H1 (cell line): ENCODE data around the gene ASCC3. TPM values are rescaled to one million over a fixed set of nuclear protein-coding genes. Genes with fewer than 3 reads are reported as not detected.

ENCODE experiments used
- CTCF ChIA-PET: fragments of 300-600 bp; sonication (Branson Sonifier 250); formaldehyde crosslinking; loops from one replicate; lab custom pipeline; 2021; ENCODE audit not compliant: partially characterized antibody; lab: Charles Lee
- POLR2A ChIA-PET: fragments of 300-600 bp; sonication (Branson Sonifier 250); formaldehyde crosslinking; loops from one replicate; lab custom pipeline; 2021; ENCODE audit warnings: inconsistent platforms; ENCODE audit not compliant: partially characterized antibody; lab: Charles Lee
- DNase-seq, 2 experiments: peaks; one replicate each; pipeline versions ENCODE4 v3.0.0 to v3.0.0-alpha.2; 2010 to 2022; ENCODE audit warnings: low spot score in 2 of 2, low read depth in 1 of 2, mixed read lengths in 1 of 2
- FAIRE-seq: peaks from 2 replicates; lab custom pipeline; 2011; peaks lifted over from hg19 to GRCh38; lab: Jason Lieb, UNC
- H2AFZ ChIP-seq: 2 replicates; pipeline ENCODE4 v1.8.1; 2012; ENCODE audit warnings: low read length, inconsistent platforms
- H2AK5ac ChIP-seq: 2 replicates; pipeline ENCODE4 v1.6.1; 2013; ENCODE audit warnings: low read depth, low read length
- H2BK120ac ChIP-seq: replicated peaks from 2 replicates; pipeline ENCODE3; 2013; ENCODE audit warnings: low read depth, low read length, inconsistent platforms
- H2BK12ac ChIP-seq: 2 replicates; pipeline ENCODE4 v1.6.1; 2013; ENCODE audit warnings: low read depth, low read length
- H2BK15ac ChIP-seq: 2 replicates; pipeline ENCODE4 v1.6.1; 2013; ENCODE audit warnings: low read length
- H2BK20ac ChIP-seq: 2 replicates; pipeline ENCODE4 v1.6.1; 2013; ENCODE audit warnings: low read length
- H2BK5ac ChIP-seq: 2 replicates; pipeline ENCODE4 v1.6.1; 2013; ENCODE audit warnings: low read depth, low read length
- H3K14ac ChIP-seq: 2 replicates; pipeline ENCODE4 v1.6.1; 2013; ENCODE audit warnings: inconsistent platforms; ENCODE audit not compliant: insufficient read length
- H3K18ac ChIP-seq: 2 replicates; pipeline ENCODE4 v1.6.1; 2013; ENCODE audit warnings: low read length; ENCODE audit errors: extremely low read depth
- H3K23ac ChIP-seq: 2 replicates; pipeline ENCODE4 v1.6.1; 2013; ENCODE audit warnings: inconsistent platforms; ENCODE audit not compliant: insufficient read length
- H3K23me2 ChIP-seq: 2 replicates; pipeline ENCODE4 v1.6.1; 2013; ENCODE audit warnings: low read depth, low read length
- H3K27ac ChIP-seq: 2 replicates; pipeline ENCODE4 v1.6.1; 2011; ENCODE audit warnings: low read depth, low read length, inconsistent platforms
- H3K27me3 ChIP-seq, 4 experiments: replicated peaks in 1 of 4; 1 replicate in 1 of 4; 2 replicates in 3 of 4; pipeline versions ENCODE4 v1.6.1 to v1.8.1; 2011 to 2013; ENCODE audit warnings: low read length in 3 of 4, mild to moderate bottlenecking in 3 of 4, inconsistent platforms in 2 of 4, mixed read lengths in 2 of 4, moderate library complexity in 1 of 4; ENCODE audit not compliant: control insufficient read depth in 3 of 4, insufficient read depth in 3 of 4; ENCODE audit errors: extremely low read depth in 1 of 4
- H3K36me3 ChIP-seq, 4 experiments: 2 replicates each; pipeline versions ENCODE4 v1.6.1 to v1.8.1; 2011 to 2013; ENCODE audit warnings: mild to moderate bottlenecking in 4 of 4, low read length in 3 of 4, moderate library complexity in 2 of 4, control low read depth in 1 of 4, inconsistent platforms in 1 of 4; ENCODE audit not compliant: insufficient read depth in 4 of 4, control insufficient read depth in 2 of 4
- H3K4ac ChIP-seq: replicated peaks from 2 replicates; pipeline ENCODE3; 2013; ENCODE audit warnings: low read length, low read depth, mixed read lengths, inconsistent platforms; ENCODE audit not compliant: insufficient read length
- H3K4me1 ChIP-seq, 4 experiments: replicated peaks in 1 of 4; 1 replicate in 1 of 4; 2 replicates in 3 of 4; pipeline versions ENCODE4 v1.6.1 to v1.8.1; 2011 to 2013; ENCODE audit warnings: low read length in 3 of 4, inconsistent platforms in 2 of 4, mixed read lengths in 1 of 4; ENCODE audit not compliant: insufficient read depth in 4 of 4, control insufficient read depth in 3 of 4
- H3K4me2 ChIP-seq, 2 experiments: 2 replicates each; pipeline versions ENCODE4 v1.6.1 to v1.8.1; 2011 to 2013; ENCODE audit warnings: low read depth in 2 of 2, low read length in 2 of 2, control low read depth in 1 of 2, inconsistent platforms in 1 of 2, mild to moderate bottlenecking in 1 of 2; ENCODE audit not compliant: insufficient read depth in 1 of 2
- H3K4me3 ChIP-seq, 4 experiments: fragments of 200-600, 300-600 bp in 1 of 4; sonication (generic), shearing (Covaris generic), sonication (Bioruptor Twin) in 1 of 4; 2 replicates each; pipeline versions ENCODE4 v1.5.1 to v1.8.1; 2011 to 2016; ENCODE audit warnings: low read length in 4 of 4, low read depth in 3 of 4, control low read depth in 2 of 4, inconsistent platforms in 2 of 4, mild to moderate bottlenecking in 2 of 4, mixed read lengths in 1 of 4, moderate library complexity in 1 of 4; ENCODE audit not compliant: insufficient read depth in 2 of 4; ENCODE audit errors: extremely low read depth in 1 of 4
- H3K56ac ChIP-seq: replicated peaks from 2 replicates; pipeline ENCODE3; 2013; ENCODE audit warnings: low read depth, mild to moderate bottlenecking, mixed read lengths, low read length, inconsistent platforms; ENCODE audit not compliant: insufficient read length
- H3K79me1 ChIP-seq: 2 replicates; pipeline ENCODE4 v1.6.1; 2013; ENCODE audit warnings: low read depth, low read length, control low read depth
- H3K79me2 ChIP-seq, 2 experiments: 2 replicates each; pipeline versions ENCODE4 v1.6.1 to v1.8.1; 2012 to 2013; ENCODE audit warnings: low read length in 2 of 2, mild to moderate bottlenecking in 2 of 2, inconsistent platforms in 1 of 2; ENCODE audit not compliant: insufficient read depth in 2 of 2, control insufficient read depth in 1 of 2
- H3K9ac ChIP-seq, 4 experiments: replicated peaks in 1 of 4; 1 replicate in 1 of 4; 2 replicates in 3 of 4; pipeline versions ENCODE4 v1.6.1 to v1.8.1; 2011 to 2013; ENCODE audit warnings: low read depth in 3 of 4, low read length in 3 of 4, control low read depth in 2 of 4, mild to moderate bottlenecking in 2 of 4, moderate library complexity in 2 of 4, inconsistent platforms in 1 of 4; ENCODE audit errors: extremely low read depth in 1 of 4
- H3K9me3 ChIP-seq, 2 experiments: 2 replicates each; pipeline versions ENCODE4 v1.6.1 to v1.8.1; 2012 to 2013; ENCODE audit warnings: mild to moderate bottlenecking in 2 of 2, moderate library complexity in 2 of 2, control low read depth in 1 of 2, inconsistent platforms in 1 of 2, low read depth in 1 of 2, low read length in 1 of 2, mixed read lengths in 1 of 2; ENCODE audit not compliant: insufficient read depth in 2 of 2
- H4K20me1 ChIP-seq, 2 experiments: replicated peaks in 1 of 2; 2 replicates each; pipeline versions ENCODE3 to v1.8.1; 2011 to 2013; ENCODE audit warnings: inconsistent platforms in 2 of 2, low read length in 2 of 2, mild to moderate bottlenecking in 1 of 2; ENCODE audit not compliant: insufficient read depth in 2 of 2, control insufficient read depth in 1 of 2
- H4K5ac ChIP-seq: 2 replicates; pipeline ENCODE4 v1.6.1; 2013; ENCODE audit warnings: low read length, low read depth, mixed read lengths, inconsistent platforms; ENCODE audit not compliant: insufficient read length
- H4K8ac ChIP-seq: 2 replicates; pipeline ENCODE4 v1.8.0; 2013; ENCODE audit warnings: mild to moderate bottlenecking, moderate library complexity, low read length, inconsistent platforms; ENCODE audit not compliant: insufficient read depth; ENCODE audit errors: extremely low read depth
- H4K91ac ChIP-seq: replicated peaks from 2 replicates; pipeline ENCODE3; 2013; ENCODE audit warnings: low read length, mixed read lengths, inconsistent platforms; ENCODE audit not compliant: insufficient read length
- BACH1 ChIP-seq: IDR thresholded peaks from 2 replicates; pipeline ENCODE4 v1.6.1; 2012; ENCODE audit warnings: low read length, improper control_type of control experiment
- BRCA1 ChIP-seq: IDR thresholded peaks from 2 replicates; pipeline ENCODE4 v1.6.1; 2012; ENCODE audit warnings: low read depth, low read length, improper control_type of control experiment
- CTBP2 ChIP-seq: IDR thresholded peaks from 2 replicates; pipeline ENCODE4 v1.7.0; 2011; ENCODE audit warnings: borderline replicate concordance, mild to moderate bottlenecking, moderate library complexity, mixed read lengths, low read length; ENCODE audit not compliant: insufficient read depth, insufficient read length
- EGR1 ChIP-seq: IDR thresholded peaks from 2 replicates; pipeline ENCODE4 v1.6.1; 2011; ENCODE audit warnings: low read depth, low read length, borderline replicate concordance
- GABPA ChIP-seq: IDR thresholded peaks from 2 replicates; pipeline ENCODE4 v1.6.1; 2011; ENCODE audit warnings: mild to moderate bottlenecking, low read length, moderate library complexity, borderline replicate concordance; ENCODE audit not compliant: insufficient read depth
- GTF2F1 ChIP-seq: IDR thresholded peaks from 2 replicates; pipeline ENCODE4 v1.6.1; 2012; ENCODE audit warnings: low read depth, low read length, improper control_type of control experiment, borderline replicate concordance
- KDM5A ChIP-seq: fragments of 200-600 bp; IDR thresholded peaks from 2 replicates; pipeline ENCODE4 v1.7.1; 2012; ENCODE audit warnings: mild to moderate bottlenecking, low read length, inconsistent platforms, mixed read lengths
- NANOG ChIP-seq: IDR thresholded peaks from 2 replicates; pipeline ENCODE4 v1.6.1; 2011; ENCODE audit warnings: low read length, low read depth, mild to moderate bottlenecking, inconsistent platforms; ENCODE audit not compliant: insufficient read depth, poor library complexity, severe bottlenecking
- PHF8 ChIP-seq: fragments of 200-600 bp; sonication (generic); conservative IDR thresholded peaks from 2 replicates; pipeline ENCODE4 v1.7.1; 2012; ENCODE audit warnings: low read depth, mild to moderate bottlenecking, inconsistent platforms, low read length, moderate library complexity
- POLR2AphosphoS5 ChIP-seq: IDR thresholded peaks from 2 replicates; pipeline ENCODE4 v1.6.1; 2011; ENCODE audit warnings: low read depth, low read length
- RFX5 ChIP-seq: IDR thresholded peaks from 2 replicates; pipeline ENCODE4 v1.6.1; 2011; ENCODE audit warnings: low read depth, low read length, improper control_type of control experiment, borderline replicate concordance
- SP2 ChIP-seq: IDR thresholded peaks from 2 replicates; pipeline ENCODE4 v1.6.1; 2012; ENCODE audit warnings: mild to moderate bottlenecking, low read length, inconsistent platforms
- WGBS, 2 experiments: shearing (Covaris generic) in 1 of 2; methylation state at CpG; one replicate each; pipeline versions ENCODE4 v1.1.6 to v1.1.7; 2013 to 2015; ENCODE audit warnings: low lambda C conversion rate in 2 of 2, mixed read lengths in 2 of 2, inconsistent platforms in 1 of 2, low coverage in 1 of 2, missing lambda C conversion rate in 1 of 2; ENCODE audit not compliant: insufficient replicate concordance in 2 of 2, insufficient coverage in 1 of 2, insufficient read length in 1 of 2; ENCODE audit errors: extremely low coverage in 1 of 2, missing lambda C conversion rate in 1 of 2; 5-methylcytosine and 5-hydroxymethylcytosine counted together
- polyA plus RNA-seq, 7 experiments: library from polyadenylated mRNA; depleted of rRNA in 3 of 7; stranded (reverse) in 5 of 7; unstranded in 2 of 7; fragments of >200 nt in 5 of 7; fragments of 200-250 nt in 2 of 7; gene quantifications; 1 replicate in 5 of 7; 2 replicates in 1 of 7; 4 replicates in 1 of 7; pipeline versions ENCODE4 v1.2.1 to v1.2.3, GENCODE V29; 2011 to 2013; ENCODE audit warnings: missing spikeins in 2 of 7, mixed read lengths in 2 of 7
- total RNA-seq: library from RNA; stranded (reverse); fragmentation: NEBNext Ultra II Directional; extraction: Animal tissue kit (Norgen Biotek cat#: 25700); gene quantifications from 2 replicates; pipeline ENCODE4 v1.2.1, GENCODE V29; 2021
- TF ChIP-seq, protein P1 (sequence below): IDR thresholded peaks from 2 replicates; pipeline ENCODE4 v1.6.1; 2011; ENCODE audit warnings: low read length, improper control_type of control experiment

The ASCC3 gene
- total and polyA plus RNA-seq, 2 of the 8 experiments (the other 6 are each of a cell fraction or from before 2014, with no cell fraction given), result 37.5 to 77.8 TPM

- no peak overlapping the region for H3K4me3 ChIP-seq
- no peak overlapping the region for H2BK15ac ChIP-seq
- no peak overlapping the region for H2AK5ac ChIP-seq
- H3K14ac ChIP-seq, result no peak overlapping the region
- no peaks in the 10 kb centered on the region for H3K9me3 ChIP-seq
- peaks cover 0 to 5% (median 1%) of the 10 kb centered on the region in 4 experiments; a peak in 4 of 7 replicates for H3K4me1 ChIP-seq
- H2BK5ac ChIP-seq, result no peak overlapping the region
- no peak overlapping the region for H3K4ac ChIP-seq
- H2AFZ ChIP-seq, result no peak overlapping the region
- no peak overlapping the region for H3K9ac ChIP-seq
- ChIA-PET POLR2A (no interaction called here), CTCF (interaction anchor here (0.9 to 1.2 kb wide), 2 partner anchors 10 to 170 kb away, joined by 3 read pairs; no protein-coding TSS in a partner anchor)
- H3K36me3 ChIP-seq, result no peaks in the 10 kb centered on the region
- H2BK20ac ChIP-seq, result no peak overlapping the region
- H3K18ac ChIP-seq, result no peak overlapping the region
- no peak overlapping the region for H4K8ac ChIP-seq
- H4K5ac ChIP-seq, result no peak overlapping the region
- no peak overlapping the region for H3K27ac ChIP-seq
- FAIRE-seq (no peak), DNase-seq (no peak)
- no peak overlapping the region for H2BK120ac ChIP-seq
- no peaks in the 10 kb centered on the region for H3K79me1 ChIP-seq
- no peaks in the 10 kb centered on the region for H4K20me1 ChIP-seq
- H4K91ac ChIP-seq, result no peak overlapping the region
- peaks cover 0 to 1% (median 0%) of the 10 kb centered on the region in 4 experiments; a peak in 1 of 7 replicates for H3K27me3 ChIP-seq
- no peaks in the 10 kb centered on the region for H3K23me2 ChIP-seq
- H3K4me2 ChIP-seq, result no peak overlapping the region
- no peak overlapping the region for H3K56ac ChIP-seq
- no peaks in the 10 kb centered on the region for H3K79me2 ChIP-seq
- H2BK12ac ChIP-seq, result no peak overlapping the region
- WGBS, 2 experiments, result 95% methylated on average over 3 of the region's 3 CpGs; no CpG with 5 or more reads in 1 of the 2 experiments
- no peak overlapping the region for H3K23ac ChIP-seq
- TF ChIP-seq, protein P1, sequence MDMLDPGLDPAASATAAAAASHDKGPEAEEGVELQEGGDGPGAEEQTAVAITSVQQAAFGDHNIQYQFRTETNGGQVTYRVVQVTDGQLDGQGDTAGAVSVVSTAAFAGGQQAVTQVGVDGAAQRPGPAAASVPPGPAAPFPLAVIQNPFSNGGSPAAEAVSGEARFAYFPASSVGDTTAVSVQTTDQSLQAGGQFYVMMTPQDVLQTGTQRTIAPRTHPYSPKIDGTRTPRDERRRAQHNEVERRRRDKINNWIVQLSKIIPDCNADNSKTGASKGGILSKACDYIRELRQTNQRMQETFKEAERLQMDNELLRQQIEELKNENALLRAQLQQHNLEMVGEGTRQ, result no peak
- TF ChIP-seq SP2 (no peak), GTF2F1 (no peak), BACH1 (no peak), PHF8 (no peak), CTBP2 (no peak), BRCA1 (no peak), GABPA (no peak), EGR1 (no peak), POLR2AphosphoS5 (no peak), NANOG (no peak), RFX5 (no peak), KDM5A (no peak)
Observed at GRCh38 chr6:100915876-100916275, 34.7 kb upstream of the ASCC3 start.
